GM18498 (cell line): Measurements from ENCODE around the gene DLG5.
A peak's percentile ranks its signal among the peaks of the same experiment; 100 is the strongest.

Experiments used
- ATAC-seq: cut with Tn5 transposase; IDR thresholded peaks from one replicate; pipeline ENCODE4 v1.9.1; 2021; ENCODE audit warnings: mild to moderate bottlenecking, moderate library complexity; ENCODE audit not compliant: unreplicated experiment

DLG5 gene

DNA sequence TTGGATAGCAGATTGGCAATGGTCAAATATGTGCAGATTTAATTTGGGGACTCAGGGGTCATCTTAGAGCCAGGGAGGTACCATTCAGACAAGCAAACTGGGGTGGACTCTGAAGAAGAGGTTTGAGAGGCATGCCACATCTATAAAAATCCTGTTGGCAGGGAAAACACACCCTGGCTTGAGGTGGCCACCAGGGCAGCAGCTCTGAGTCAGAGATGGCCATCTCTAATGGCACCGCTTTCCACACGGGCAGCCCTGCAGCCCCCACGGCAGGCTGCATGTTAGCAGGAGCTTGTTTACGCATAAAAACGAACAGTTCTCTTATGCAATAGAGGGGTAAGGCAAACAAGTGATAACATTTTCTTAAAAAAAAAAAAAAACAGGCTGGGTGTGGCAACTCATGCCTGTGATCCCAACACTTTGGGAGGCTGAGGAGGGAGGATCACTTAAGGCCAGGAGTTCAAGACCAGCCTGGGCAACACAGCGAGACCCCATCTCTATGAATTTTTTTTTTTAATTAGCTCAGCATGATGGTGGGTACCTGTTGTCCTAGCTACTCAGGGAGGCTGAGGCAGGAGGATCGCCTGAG lies 14.9 kb downstream of the DLG5 start:
- ATAC-seq, result no peak

DNA sequence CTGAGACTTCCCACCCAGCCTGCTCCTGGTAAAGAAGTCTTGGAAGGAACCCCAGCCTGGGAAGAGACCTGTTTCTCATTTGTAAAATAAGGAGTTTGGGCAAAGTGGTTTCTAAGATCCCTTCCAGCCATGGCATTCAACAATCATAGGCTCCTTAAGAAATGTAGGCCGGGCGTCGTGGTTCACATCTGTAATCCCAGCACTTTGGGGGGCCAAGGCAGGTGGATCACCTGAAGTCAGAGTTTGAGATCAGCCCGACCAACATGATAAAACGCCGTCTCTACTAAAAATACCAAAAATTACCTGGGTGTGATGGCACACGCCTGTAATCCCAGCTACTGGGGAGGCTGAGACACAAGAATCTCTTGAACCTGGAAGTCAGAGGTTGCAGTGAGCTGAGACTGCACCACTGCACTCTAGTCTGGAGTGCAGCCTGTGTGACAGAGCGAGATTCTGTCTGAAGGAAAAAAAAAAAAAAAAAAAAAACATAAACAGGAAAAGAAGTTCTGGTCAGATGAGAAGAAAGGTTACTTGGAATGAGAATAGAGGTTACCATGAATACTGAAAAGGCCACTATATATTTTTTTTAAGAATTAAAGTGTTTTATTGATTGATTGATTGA lies 15.9 kb downstream of the DLG5 start:
- ATAC-seq, result no peak

DNA sequence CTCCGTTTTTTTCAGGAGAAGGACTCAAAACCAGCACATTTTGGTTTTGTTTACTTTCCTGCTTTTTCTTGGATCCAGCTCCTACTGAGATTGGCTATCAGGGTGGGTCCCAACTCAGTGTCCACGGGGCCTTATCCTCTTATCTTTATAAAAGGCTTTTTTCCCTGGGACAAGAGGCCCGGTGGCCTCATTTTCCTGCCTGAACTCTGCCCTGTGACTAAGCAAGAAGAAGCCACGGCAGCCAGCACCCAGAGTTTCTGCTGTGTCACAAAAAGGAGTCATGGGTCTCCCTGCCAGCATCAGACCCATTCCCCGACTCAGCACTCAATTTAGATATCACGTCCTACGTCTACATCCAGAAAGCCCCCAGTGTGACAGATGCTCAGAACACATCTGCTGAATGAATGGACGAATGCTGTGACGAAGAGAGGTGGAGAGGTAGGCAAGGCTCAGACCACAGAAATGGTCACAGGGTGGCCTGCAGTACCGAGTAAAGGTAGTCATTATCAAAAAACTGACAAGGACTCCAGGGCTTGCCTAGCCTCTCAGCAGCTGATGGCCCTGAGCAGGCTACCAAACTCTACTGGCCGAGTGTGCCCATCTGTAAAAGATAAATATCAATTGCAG lies 16.7 kb downstream of the DLG5 start:
- no peak for ATAC-seq

DNA sequence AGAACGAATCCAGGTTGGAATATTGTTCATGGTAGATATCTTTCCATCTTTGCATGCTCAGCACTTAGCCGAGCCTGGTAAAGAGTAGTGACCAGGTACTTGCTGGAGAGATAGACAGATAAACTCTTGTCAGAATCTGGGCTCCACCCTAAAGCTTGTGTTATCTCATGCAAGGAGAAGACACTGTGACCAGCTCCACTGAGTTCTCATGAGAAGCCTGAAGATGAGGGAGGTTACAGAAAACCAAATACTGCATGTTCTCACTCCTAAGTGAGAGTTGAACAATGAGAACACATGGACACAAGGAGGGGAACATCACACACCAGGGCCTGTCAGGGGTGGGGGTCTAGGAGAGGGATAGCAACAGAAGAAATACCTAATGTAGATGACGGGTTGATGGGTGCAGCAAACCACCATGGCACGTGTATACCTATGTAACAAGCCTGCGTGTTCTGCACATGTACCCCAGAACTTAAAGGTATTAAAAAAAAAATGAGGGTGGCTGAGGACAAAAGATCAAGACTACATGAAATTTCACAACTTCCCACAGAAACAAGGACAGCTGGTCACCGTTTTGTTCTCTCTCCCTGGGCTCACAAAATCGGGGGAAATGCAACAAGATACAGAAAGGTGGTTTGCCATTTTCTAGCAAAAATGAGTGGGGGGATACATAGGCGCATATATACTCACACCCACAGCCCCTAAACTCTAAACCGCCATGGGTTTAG lies 17.4 kb downstream of the DLG5 start:
- no peak for ATAC-seq

DNA sequence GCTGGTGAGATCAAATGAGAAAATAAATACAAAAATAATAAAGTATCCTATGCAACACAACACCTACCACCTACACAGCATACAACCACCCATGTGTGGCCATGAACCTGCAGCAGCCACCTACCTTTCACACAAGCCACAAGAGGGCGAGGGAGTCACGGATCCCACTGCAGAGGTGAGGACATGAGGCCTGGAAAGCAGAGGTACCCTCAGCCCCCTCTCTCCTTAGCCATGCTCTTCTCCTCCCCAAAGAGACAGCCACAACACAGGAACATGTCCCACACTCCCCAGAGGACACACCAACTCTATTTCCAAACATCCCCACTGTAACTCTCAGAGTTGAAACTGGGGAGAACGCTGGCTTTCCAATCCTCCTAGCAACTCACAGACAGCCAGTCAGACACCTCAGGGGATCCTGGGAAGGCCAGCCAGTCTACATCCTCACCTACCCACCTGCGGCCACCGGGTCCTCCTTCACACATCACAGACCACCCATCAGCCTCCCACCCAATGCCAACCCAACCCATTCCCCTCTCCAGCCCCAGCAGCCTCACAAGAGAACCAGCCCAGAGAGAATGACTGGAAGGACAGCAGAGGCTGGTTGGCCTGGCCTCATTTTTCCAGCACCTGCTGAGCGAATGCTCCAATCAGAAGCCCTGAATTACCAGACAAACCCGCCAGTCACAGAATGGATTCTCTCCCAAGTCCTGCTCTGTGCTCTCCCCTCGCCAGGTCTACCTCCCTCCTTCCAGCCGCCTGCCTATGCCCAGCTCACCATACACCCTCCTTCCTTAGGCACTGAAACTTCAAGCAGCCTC lies 18.4 kb downstream of the DLG5 start:
- ATAC-seq, result peak; percentile 43

DNA sequence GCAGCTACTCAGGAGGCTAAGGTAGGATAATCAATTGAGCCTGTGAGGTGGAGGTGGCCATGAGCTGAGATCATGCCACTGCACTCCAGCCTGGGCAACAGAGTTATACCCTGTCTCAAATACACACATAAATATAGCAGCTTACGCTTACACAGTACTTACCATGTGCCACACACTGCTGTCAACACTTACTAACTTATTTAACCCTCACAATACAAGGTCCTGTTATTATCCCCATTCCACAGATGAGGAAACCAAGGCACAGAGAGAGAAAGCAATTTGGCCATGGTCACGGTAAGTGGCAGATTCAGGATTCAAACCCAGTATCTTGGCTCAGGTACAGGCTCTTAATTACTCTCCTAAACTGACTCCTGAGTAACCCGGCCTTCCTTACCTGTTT lies 19.1 kb downstream of the DLG5 start:
- ATAC-seq, result no peak

DNA sequence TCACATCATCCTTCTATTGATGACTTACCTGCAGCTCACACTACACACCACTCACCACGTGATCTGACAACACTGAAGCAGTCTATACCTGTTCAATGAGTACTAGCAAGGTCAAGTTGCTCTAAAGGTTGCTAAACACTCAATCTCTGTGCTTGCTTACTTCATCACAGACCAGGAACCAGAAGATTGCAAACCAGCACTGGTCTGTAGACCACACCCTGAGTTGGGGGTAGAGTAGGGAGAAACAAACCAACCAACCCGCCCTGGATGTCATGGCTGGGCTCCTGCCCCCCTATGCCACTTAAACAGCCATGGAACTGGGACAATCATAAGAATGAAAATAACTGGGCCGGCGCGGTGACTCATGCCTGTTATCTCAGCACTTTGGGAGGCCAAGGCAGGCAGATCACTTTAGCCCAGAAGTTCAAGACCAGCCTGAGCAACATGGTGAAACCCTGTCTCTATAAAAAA lies 19.6 kb downstream of the DLG5 start:
- ATAC-seq, result no peak

DNA sequence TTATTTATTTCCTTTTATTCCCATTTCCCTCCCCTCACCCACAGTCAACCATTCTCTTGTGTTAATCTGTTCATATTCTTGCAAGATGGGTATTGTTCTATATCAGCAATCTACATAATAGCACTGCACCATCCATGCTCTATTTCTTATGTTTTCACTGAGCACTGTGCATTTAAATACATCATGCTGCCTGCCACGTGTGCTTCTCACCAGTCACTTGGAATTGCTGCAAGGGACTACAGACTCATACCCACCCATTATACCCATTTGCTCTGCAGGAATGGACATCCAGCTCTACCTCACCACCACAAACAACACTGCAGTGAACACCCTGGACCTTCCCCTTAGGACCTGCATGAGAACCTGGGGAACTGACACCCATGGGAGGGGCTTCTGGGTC lies 20.8 kb downstream of the DLG5 start:
- no peak for ATAC-seq

DNA sequence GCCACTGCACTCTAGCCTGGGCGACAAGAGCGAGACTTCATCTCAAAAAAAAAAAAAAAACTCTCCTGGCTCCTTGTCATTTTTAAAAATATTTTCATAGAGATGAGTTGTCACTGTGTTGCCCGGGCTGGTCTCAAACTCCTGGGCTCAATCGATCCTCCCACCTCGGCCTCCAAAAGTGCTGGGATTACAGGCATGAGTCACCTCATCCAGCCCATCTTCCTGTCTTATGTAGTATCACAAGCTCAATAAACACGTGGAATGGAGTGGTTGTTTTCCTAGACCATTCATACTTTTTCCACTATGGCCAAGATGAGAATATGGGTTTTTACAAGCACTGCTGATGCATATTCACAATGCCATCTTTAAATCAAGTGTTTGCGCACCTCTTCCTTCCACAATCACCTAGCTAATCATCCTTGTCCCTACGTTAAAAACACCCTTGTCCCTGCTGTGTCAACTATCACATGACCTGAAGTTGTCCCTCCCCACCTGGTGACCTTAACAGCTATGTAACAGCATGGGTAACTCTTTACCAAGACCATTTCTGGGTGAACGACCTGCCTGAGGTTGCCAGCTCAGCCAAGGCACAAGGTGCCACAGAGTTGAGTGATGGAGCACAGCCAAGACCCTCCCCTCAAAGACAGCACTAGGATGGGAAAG lies 21.3 kb downstream of the DLG5 start:
- no peak for ATAC-seq

DNA sequence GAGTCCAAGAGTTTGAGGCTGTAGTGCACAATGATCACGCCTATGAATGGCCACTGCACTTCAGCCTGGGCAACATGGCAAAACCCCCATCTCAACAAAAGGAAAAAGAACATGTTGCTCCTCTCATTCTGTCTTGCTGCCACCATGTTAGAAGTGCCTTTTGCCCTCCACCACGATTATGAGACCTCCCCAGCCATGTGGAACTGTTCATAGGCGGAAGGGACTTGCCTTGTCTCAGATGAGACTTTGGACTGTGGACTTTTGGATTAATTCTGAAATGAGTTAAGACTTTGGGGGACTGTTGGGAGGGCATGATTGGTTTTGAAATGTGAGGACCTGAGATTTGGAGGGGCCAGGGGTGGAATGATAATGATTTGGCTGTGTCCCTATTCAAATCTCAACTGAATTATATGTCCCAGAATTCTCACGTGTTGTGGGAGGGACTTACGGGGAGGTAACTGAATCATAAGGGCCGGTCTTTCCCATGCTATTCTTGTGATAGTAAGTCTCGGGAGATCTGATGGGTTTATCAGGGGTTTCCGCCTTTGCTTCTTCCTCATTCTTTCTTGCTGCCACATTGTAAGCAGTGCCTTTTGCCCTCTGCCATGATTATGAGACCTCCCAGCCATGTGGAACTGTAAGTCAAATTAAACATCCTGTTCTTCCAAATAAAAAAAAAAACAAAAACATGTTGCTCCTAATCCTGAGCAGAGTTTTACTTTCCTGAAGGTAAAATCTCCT lies 22.3 kb downstream of the DLG5 start:
- no peak for ATAC-seq

DNA sequence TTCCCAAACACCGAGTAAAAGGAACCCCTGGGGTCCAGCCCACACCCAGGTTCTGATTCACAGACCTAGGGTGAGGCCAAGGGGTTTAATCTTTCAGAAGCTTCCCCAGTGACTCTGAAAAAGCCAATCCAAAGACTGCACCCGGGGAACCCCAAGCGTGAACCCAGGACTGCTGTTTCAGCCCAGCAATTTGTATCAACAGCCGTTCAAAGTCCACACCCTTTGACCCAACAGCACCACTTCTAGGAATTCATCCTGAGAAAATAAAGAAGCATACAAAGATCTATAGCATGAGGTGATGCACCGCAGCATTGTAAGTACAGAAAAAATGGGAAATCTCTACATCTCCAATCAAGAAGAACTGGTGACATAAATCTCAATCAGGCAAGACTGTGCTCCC lies 24.4 kb downstream of the DLG5 start:
- ATAC-seq, result no peak

DNA sequence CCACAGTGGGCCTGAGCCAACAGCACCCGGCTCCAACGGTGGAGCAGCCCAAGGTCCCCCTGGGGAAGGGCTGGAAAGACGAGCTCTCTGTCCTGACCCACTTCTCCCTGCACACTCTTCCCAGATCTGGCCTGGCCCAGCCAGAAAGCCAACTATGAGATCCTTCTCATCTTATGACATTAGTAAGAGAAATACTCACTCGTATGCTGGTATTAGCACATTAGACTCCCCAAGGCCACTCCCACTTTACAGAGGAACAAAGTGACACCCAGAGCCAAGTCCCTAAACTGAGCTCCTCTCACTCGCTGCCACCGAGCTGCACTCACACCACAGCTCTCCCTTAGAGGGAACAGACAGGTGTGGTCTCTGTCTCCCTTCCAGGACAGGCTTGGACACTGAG lies 24.8 kb downstream of the DLG5 start:
- ATAC-seq, result no peak

DNA sequence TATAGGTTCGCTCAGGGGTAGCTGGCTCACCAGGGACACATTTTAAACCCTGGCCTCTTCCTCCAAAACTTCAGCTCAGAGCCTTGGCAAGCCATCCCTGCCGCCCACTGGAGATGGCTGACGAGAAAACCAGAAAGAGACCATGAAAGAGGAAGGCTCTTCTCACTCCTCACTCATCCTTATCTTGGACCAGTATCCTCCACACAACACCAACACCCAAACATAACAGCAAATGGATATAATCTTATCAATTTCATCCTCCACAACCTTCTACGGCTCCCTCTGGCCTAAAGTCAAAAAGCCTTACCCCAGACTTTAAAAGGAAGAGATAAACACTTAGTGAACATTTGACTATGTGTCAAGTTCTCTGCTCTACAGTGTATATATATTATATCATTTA lies 26.9 kb downstream of the DLG5 start:
- ATAC-seq, result no peak

DNA sequence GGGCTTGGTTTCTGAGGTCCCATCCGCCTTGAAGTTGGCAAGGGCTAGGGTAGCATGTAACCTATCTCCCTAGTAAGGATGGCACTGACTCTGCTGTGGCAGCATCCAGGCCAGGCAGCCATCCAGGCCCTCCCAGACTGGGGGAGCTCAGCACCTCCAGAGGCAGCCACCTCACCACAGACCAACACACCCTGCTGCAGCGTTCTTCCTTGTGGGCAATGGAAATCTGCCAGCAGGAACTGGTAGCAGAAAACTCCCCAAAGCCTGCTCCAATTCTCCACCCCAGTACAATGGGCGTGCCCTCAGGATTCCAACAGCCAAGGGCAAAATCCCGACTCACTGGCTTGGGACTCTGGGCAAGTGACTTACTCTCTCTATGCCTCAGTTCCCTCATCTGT lies 27.5 kb downstream of the DLG5 start:
- ATAC-seq, result peak; percentile 14

DNA sequence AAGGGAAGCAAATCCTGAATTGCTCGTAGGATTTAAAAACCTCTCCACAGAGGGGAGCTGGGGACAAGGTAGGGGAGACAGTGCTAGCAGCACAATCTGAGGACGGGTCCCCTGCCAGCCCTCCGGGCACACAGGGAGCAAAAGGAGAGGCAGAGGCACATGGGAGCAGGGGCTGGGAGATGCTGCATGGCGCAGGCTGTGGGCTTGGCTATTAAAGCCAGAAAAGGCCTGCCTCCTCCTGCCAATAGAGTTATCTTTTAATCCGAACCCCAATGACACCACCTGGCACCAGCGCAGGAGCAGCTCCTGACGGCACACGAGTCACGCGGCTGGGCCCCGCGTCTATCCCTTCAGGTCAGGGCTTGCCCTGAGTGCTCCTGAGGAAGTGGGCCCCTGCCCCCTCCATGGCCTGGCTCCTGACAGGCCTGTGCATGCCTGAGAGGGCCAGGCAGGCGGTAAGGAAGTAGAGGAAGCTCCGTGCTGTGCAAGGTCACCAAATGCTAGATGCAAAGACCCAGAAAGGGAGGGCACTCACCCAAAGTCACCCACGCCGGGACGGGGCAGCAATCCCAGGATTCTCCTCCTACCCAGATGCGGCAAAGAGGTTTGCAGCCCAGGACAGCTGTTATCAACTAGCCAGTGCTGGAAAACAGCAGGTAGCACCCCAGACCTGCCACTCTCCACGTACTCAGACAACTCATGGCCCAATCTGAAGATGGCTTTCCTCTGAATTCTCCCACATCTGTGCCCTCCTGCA lies 28.1 kb downstream of the DLG5 start:
- peak; percentile 71 for ATAC-seq

DNA sequence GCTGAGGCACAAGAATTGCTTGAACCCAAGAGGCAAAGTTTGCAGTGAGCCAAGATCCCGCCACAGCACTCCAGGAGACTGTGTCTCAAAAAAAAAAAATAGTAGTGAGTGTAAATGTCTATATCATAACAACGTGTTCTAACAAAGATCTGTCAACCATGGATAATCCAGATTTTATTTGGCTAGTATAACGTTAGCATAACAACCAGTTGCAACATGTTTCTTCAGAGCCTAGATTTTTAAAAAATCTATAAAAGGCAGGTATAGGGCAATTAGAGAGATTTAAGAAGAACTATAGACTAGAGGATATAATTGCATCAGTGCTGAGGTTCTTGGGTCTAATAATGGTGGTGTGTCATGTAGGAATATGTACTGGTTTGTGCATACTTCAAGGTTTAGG lies 30.5 kb downstream of the DLG5 start:
- no peak for ATAC-seq

DNA sequence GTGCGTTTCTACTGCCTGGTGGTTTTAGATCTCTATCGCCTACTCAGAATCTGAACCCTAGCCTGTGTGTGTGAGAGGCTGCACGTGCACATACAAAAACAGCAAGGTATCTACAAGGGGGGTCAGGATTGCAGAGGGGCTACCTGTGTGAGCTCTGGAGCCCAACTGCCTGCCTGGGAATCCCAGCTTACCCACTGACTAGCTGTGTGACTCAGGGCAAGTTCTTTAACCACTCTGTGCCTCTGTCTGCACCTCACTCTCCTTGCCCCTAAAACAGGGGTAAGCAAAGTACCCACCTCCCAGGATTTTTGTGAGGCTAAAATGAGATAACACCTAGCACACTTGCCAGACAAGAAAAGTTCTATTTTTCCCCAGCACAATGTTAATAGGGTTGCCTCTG lies 32.5 kb downstream of the DLG5 start:
- ATAC-seq, result no peak

DNA sequence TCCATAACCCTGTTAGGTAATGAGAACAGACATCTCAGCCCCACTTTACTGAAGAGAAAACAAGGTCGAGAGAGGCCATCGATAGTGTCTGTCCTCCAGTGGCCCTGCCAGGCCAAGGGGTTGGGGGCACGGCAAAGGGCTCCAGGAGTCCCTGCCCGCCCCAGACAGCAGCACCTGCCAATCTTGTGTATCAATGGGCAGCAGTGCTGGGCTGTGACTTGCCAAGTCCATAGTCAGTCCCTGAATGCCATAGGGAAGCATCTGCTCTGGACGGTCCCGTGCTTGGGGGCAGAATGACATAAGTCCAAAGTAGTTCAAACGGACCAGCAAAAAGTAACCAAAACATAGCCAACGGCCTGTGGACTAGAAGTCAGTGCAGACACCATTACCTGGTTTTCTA lies 33.2 kb downstream of the DLG5 start:
- ATAC-seq, result no peak

DNA sequence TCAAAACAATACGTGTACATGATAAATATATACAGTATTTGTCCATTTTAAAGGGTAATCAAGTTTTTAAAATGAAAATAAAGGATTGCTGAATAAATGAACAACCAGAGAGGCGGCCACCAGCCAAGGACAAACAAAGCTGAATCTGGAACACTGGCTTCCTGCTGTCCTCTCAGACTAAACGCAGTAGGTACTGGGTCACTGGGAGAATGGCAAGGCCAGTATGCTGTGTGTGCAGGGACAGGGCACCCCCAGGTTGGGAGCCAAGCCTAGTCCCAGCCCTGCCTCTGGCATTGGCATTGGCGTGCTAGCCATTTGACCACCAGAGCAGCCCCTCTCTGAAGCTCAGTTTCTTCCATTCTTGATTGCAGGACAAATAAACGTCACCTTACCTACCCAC lies 33.8 kb downstream of the DLG5 start:
- no peak for ATAC-seq
